ENCODE measurements around the gene RALGAPB.

The RALGAPB gene

GRCh38 chr20:38601216-38602184 lies 128.9 kb downstream of the RALGAPB start, which contains the start of gene ARHGAP40 (continued):
- TF ChIP-seq PRDM2 (tag by site-specific recombination; IDR thresholded peaks at IDR 0.05; ENCODE audit: borderline replicate concordance) (no peak), ZNF837 (tag by site-specific recombination; IDR thresholded peaks at IDR 0.05) (no peak), ZNF169 (tag by site-specific recombination; IDR thresholded peaks at IDR 0.05) (no peak), ZNF558 (tag by site-specific recombination; IDR thresholded peaks at IDR 0.05) (no peak), ZNF280D (tag by site-specific recombination; IDR thresholded peaks at IDR 0.05) (no peak), ZNF660 (tag by site-specific recombination; IDR thresholded peaks at IDR 0.05) (no peak), ZNF629 (tag by site-specific recombination; IDR thresholded peaks at IDR 0.05) (0 out of 2 replicates have a peak, but pooled peaks have one; percentile 19), ZNF624 (tag by site-specific recombination; IDR thresholded peaks at IDR 0.05) (no peak), ZNF664 (tag by site-specific recombination; IDR thresholded peaks at IDR 0.05) (no peak), KLF16 (tag by site-specific recombination; IDR thresholded peaks at IDR 0.05) (0 out of 2 replicates have a peak, but pooled peaks have one; percentile 31), SCRT2 (tag by site-specific recombination; IDR thresholded peaks at IDR 0.05) (no peak), ZNF311 (tag by site-specific recombination; IDR thresholded peaks at IDR 0.05; ENCODE audit: borderline replicate concordance) (no peak), ZNF843 (tag by site-specific recombination; IDR thresholded peaks at IDR 0.05) (no peak), ZNF777 (tag by site-specific recombination; IDR thresholded peaks at IDR 0.05; ENCODE audit: borderline replicate concordance) (no peak), ZNF830 (tag by site-specific recombination; IDR thresholded peaks at IDR 0.05; ENCODE audit: low read depth) (no peak), ZNF292 (tag by site-specific recombination; IDR thresholded peaks at IDR 0.05; ENCODE audit: borderline replicate concordance, low read depth) (no peak), TRIM28 (IDR thresholded peaks at IDR 0.05; ENCODE audit: borderline replicate concordance, low read length) (no peak), ZNF354C (tag by site-specific recombination; IDR thresholded peaks at IDR 0.05; ENCODE audit: borderline replicate concordance, low read depth) (no peak), ZSCAN30 (tag by site-specific recombination; IDR thresholded peaks at IDR 0.05) (no peak), ZNF24 (tag by site-specific recombination; IDR thresholded peaks at IDR 0.05) (no peak), ZNF548 (tag by site-specific recombination; IDR thresholded peaks at IDR 0.05) (no peak), ZNF16 (tag by site-specific recombination; IDR thresholded peaks at IDR 0.05; ENCODE audit: low read depth) (no peak), ZNF23 (tag by site-specific recombination; IDR thresholded peaks at IDR 0.05; ENCODE audit: borderline replicate concordance) (no peak), ZNF133 (tag by site-specific recombination; IDR thresholded peaks at IDR 0.05) (no peak)
- TF ChIP-seq, protein P1, sequence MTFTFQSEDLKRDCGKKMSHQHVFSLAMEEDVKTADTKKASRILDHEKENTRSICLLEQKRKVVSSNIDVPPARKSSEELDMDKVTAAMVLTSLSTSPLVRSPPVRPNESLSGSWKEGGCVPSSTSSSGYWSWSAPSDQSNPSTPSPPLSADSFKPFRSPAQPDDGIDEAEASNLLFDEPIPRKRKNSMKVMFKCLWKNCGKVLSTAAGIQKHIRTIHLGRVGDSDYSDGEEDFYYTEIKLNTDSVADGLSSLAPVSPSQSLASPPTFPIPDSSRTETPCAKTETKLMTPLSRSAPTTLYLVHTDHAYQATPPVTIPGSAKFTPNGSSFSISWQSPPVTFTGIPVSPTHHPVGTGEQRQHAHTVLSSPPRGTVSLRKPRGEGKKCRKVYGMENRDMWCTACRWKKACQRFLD (tag by site-specific recombination; IDR thresholded peaks at IDR 0.05), result no peak
- TF ChIP-seq, protein P2, sequence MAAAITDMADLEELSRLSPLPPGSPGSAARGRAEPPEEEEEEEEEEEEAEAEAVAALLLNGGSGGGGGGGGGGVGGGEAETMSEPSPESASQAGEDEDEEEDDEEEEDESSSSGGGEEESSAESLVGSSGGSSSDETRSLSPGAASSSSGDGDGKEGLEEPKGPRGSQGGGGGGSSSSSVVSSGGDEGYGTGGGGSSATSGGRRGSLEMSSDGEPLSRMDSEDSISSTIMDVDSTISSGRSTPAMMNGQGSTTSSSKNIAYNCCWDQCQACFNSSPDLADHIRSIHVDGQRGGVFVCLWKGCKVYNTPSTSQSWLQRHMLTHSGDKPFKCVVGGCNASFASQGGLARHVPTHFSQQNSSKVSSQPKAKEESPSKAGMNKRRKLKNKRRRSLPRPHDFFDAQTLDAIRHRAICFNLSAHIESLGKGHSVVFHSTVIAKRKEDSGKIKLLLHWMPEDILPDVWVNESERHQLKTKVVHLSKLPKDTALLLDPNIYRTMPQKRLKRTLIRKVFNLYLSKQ (tag by site-specific recombination; IDR thresholded peaks at IDR 0.05; ENCODE audit: borderline replicate concordance), result no peak

Measured in HEK293 (cell line).